ENCODE data around the gene PCBP1.

The PCBP1 gene

DNA sequence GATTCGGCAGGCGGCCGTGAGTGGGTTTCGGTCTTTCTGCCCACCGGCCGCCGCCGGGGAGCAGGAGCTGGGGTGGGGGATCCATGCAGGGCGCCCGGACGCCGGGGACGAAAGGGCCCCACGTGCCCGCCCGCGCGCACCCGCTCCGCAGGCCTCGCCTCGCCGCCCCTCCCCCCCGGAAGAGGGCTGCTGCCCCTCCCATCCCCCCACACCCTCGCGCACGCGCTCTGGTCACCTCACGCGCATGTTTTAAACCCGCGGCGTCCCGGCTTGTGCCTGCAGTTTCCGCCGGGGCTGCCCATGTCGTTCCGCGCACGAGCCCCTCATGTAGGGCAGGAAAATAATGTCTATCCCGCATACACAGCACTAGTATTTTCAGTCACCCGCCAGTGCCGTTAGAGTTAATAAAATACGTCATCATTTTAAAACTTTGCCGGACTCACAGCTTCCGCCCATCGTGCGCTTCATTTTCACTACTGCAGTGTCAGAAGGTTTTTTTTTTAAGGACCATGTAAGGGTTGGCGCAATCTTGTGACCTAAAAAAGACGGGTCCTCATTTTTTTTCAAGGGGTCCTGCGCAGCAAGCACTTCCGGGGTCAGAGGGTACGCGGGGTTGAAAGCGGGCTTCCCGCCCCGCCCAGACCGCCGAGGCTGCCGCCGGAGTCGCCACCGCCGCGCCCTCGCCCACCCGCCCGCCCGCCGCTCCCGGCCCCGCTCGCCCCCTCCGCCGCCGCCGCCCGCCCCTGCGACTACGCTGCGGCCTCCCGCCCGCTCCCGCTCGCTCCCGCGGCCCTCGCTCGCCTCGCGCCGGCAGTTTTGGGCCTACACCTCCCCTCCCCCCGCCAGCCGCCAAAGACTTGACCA lies at the start of gene PCBP1:
Gene PCBP1 (plus strand): TSS at position 640 of the 864 bp plus-strand sequence. CDS start 267 bp downstream, outside the sequence.
- DNase-seq (ENCODE audit: insufficient read length, low spot score) (peak; percentile 62), FAIRE-seq (no peak)
- TF ChIP-seq, protein P1, sequence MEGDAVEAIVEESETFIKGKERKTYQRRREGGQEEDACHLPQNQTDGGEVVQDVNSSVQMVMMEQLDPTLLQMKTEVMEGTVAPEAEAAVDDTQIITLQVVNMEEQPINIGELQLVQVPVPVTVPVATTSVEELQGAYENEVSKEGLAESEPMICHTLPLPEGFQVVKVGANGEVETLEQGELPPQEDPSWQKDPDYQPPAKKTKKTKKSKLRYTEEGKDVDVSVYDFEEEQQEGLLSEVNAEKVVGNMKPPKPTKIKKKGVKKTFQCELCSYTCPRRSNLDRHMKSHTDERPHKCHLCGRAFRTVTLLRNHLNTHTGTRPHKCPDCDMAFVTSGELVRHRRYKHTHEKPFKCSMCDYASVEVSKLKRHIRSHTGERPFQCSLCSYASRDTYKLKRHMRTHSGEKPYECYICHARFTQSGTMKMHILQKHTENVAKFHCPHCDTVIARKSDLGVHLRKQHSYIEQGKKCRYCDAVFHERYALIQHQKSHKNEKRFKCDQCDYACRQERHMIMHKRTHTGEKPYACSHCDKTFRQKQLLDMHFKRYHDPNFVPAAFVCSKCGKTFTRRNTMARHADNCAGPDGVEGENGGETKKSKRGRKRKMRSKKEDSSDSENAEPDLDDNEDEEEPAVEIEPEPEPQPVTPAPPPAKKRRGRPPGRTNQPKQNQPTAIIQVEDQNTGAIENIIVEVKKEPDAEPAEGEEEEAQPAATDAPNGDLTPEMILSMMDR (IDR thresholded peaks at IDR 0.05; ENCODE audit: insufficient read depth, missing control alignments), result no peak

DNA sequence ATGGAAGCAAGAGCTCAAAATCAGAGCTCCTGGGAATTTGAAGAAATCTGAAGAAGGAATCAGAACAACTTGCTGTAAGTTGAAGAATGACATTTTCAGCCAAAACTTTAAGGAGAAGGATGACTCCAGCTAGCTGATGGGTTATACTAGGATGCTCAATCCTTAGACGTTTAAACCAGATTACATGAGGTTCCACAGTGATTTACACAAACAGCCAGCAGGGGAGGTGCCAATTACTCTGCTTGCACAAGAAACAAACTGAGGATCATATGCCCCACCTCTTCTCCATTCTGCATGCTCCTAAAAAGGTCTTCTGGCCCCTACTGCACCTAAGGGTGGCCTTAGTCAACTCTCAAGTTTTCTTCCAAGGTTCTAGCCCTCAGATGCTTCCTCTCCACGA lies 47.9 kb upstream of the PCBP1 start:
- no peak for DNase-seq (ENCODE audit: insufficient read length, low spot score)
- TF ChIP-seq, protein P1 (IDR thresholded peaks at IDR 0.05; ENCODE audit: insufficient read depth, missing control alignments), result no peak
- no peak for FAIRE-seq

DNA sequence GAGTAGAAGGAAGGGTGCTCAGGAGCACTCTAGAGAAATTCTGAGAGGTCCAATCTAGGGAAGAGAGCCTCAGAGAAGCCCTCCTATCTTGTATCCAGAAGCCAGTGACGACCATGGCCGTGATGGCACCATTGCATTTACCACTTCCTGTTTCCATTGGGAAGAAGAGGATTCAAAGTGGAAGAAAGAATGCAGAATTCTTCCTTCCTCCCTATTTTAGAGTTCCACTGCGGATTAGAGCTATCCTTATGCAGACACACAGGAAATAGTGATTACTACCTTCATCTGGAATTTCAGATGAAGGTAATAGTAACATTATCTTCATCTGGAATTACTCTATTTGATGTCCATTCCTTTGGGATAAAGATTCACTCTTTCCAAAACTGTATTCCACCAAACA lies 45.6 kb upstream of the PCBP1 start:
- DNase-seq (ENCODE audit: insufficient read length, low spot score) (no peak), FAIRE-seq (no peak)
- TF ChIP-seq, protein P1 (IDR thresholded peaks at IDR 0.05; ENCODE audit: insufficient read depth, missing control alignments), result no peak

DNA sequence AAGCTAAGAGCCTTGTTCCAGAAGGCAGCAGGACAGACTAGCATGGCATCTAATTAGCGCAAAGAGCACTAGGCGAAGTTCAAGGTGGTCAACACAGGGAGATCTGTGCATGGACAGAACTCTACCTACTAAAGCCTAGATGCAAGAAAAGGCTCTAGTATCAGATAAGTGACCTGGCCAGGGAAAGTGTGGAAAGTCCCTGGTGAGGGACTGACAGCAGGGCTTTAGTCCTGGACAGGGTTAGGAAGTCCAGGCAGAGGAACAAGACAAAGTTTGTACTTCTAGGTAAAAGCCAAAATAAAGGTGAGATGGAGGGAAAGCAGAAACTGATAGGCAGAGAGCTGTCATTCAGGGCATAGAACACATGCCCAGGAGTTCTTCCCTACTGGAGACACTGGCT lies 45.0 kb upstream of the PCBP1 start:
- FAIRE-seq (no peak), DNase-seq (ENCODE audit: insufficient read length, low spot score) (no peak)
- TF ChIP-seq, protein P1 (IDR thresholded peaks at IDR 0.05; ENCODE audit: insufficient read depth, missing control alignments), result no peak

DNA sequence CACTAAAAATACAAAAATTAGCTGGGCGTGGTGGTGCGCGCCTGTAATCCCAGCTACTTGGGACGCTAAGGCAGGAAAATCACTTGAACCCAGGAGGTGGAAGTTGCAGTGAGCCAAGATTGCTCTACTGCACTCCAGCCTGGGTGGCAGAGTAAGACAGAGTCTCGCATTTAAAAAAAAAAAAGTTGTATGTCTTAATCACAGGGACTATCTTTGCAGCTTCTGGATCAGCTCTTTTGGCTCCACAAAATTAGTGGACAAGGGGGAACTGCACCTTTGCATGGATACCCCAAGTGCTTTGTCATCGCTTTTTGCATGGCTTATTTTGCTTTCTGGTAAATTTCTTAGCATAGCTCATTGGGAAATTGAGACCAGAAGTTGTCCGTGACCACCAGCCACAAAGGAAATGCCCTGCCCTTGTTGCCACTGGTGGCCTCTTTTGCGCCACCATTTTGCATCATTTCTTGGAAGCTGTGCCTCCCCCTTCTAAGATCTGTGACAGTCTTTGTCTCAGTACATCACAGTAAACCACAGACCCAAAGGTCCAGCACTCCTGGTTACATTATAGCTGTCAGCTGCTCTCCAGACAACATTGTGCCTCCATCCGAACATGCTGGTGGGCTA lies 43.9 kb upstream of the PCBP1 start:
- TF ChIP-seq, protein P1 (IDR thresholded peaks at IDR 0.05; ENCODE audit: insufficient read depth, missing control alignments), result no peak
- DNase-seq (ENCODE audit: insufficient read length, low spot score) (no peak), FAIRE-seq (no peak)

DNA sequence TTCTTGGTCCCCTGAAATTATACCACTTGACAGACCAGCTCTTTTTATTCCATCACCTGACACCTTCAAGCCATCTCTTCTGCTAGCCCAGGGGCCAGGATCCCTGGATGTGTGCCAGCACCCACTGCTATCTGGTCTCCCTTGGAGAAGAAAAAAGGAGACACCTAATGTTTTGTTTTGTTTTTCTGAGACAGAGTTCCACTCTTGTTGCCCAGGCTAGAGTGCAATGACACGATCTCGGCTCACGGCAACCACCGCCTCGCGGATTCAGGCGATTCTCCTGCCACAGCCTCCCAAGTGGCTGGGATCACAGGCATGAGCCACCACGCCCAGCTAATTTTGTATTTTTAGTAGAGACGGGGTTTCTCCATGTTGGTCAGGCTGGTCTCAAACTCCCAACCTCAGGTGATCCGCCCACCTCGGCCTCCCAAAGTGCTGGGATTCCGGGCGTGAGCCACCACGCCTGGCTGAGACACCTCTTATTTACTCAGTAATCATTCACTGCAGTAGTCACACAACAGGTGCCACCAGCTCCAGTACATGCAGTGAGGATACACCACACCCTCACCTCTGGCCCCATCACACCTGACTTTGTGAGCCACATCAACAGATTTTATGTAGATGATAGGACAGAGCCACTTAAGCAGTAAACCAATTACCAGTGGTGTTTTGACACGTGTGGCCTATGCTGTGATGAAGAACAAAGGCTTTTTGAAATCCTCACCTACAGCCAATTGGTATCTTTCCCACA lies 42.8 kb upstream of the PCBP1 start:
- FAIRE-seq (no peak), DNase-seq (ENCODE audit: insufficient read length, low spot score) (no peak)
- TF ChIP-seq, protein P1 (IDR thresholded peaks at IDR 0.05; ENCODE audit: insufficient read depth, missing control alignments), result no peak
